Activated naive CD8-positive, alpha-beta T cell treated with anti-CD3 and anti-CD28 coated beads, Interleukin-2, amount 50 U/mL, for 24 hours (primary cell): ENCODE data around the gene WDR31.

Source experiments
- ATAC-seq: fragments of 150-1000 bp; cut with Tn5 transposase; one replicate; pipeline ENCODE4 v1.10.0; 2021
- DNase-seq: peaks from one replicate; pipeline ENCODE4 v3.0.0; 2021
- H3K27ac Mint-ChIP-seq: one replicate; pipeline ENCODE4 v1.8.0; 2021; ENCODE audit warnings: mild to moderate bottlenecking, mixed read lengths
- H3K27me3 Mint-ChIP-seq: one replicate; pipeline ENCODE4 v1.8.0; 2021; ENCODE audit warnings: mixed read lengths
- H3K36me3 Mint-ChIP-seq: one replicate; pipeline ENCODE4 v1.8.0; 2021; ENCODE audit warnings: low read depth, mixed read lengths
- H3K4me1 Mint-ChIP-seq: one replicate; pipeline ENCODE4 v1.8.0; 2021; ENCODE audit warnings: mixed read lengths
- H3K4me3 Mint-ChIP-seq: one replicate; pipeline ENCODE4 v1.8.0; 2021; ENCODE audit warnings: mild to moderate bottlenecking, moderate library complexity, mixed read lengths
- H3K9me3 Mint-ChIP-seq: one replicate; pipeline ENCODE4 v1.8.0; 2021; ENCODE audit warnings: mixed read lengths

WDR31 gene

GRCh38 chr9:113328045-113328782 is 11.9 kb downstream of the WDR31 start:
- Mint-ChIP-seq H3K36me3 (no peaks in the 10 kb centered on the region), H3K27me3 (no peaks in the 10 kb centered on the region), H3K4me1 (no peaks in the 10 kb centered on the region), H3K27ac (no peak overlapping the region), H3K9me3 (no peaks in the 10 kb centered on the region), H3K4me3 (no peak overlapping the region)
- DNase-seq (no peak), ATAC-seq (no peak)

GRCh38 chr9:113326230-113326629 is 13.8 kb downstream of the WDR31 start:
- Mint-ChIP-seq H3K36me3 (no peaks in the 10 kb centered on the region), H3K9me3 (no peaks in the 10 kb centered on the region), H3K4me1 (no peaks in the 10 kb centered on the region), H3K27ac (no peak overlapping the region), H3K4me3 (no peak overlapping the region), H3K27me3 (no peaks in the 10 kb centered on the region)
- DNase-seq (no peak), ATAC-seq (no peak)

GRCh38 chr9:113322671-113323070 is 17.4 kb downstream of the WDR31 start:
- no peak for DNase-seq
- ATAC-seq, result no peak
- H3K36me3 Mint-ChIP-seq, result no peaks in the 10 kb centered on the region
- H3K27ac Mint-ChIP-seq, result no peak overlapping the region
- no peaks in the 10 kb centered on the region for H3K9me3 Mint-ChIP-seq
- H3K4me1 Mint-ChIP-seq, result no peaks in the 10 kb centered on the region
- H3K4me3 Mint-ChIP-seq, result no peak overlapping the region
- no peaks in the 10 kb centered on the region for H3K27me3 Mint-ChIP-seq

GRCh38 chr9:113320051-113320450 is 20.0 kb downstream of the WDR31 start:
- DNase-seq (no peak), ATAC-seq (no peak)
- H3K27ac Mint-ChIP-seq, result no peak overlapping the region
- no peaks in the 10 kb centered on the region for H3K27me3 Mint-ChIP-seq
- H3K4me1 Mint-ChIP-seq, result no peaks in the 10 kb centered on the region
- no peaks in the 10 kb centered on the region for H3K9me3 Mint-ChIP-seq
- no peak overlapping the region for H3K4me3 Mint-ChIP-seq
- H3K36me3 Mint-ChIP-seq, result no peaks in the 10 kb centered on the region

- H3K4me3 Mint-ChIP-seq, result no peak overlapping the region
- H3K36me3 Mint-ChIP-seq, result no peaks in the 10 kb centered on the region
- DNase-seq (no peak), ATAC-seq (no peak)
- no peaks in the 10 kb centered on the region for H3K4me1 Mint-ChIP-seq
- no peak overlapping the region for H3K27ac Mint-ChIP-seq
- no peaks in the 10 kb centered on the region for H3K9me3 Mint-ChIP-seq
- H3K27me3 Mint-ChIP-seq, result no peaks in the 10 kb centered on the region
Observed at GRCh38 chr9:113319054-113319453, 21.0 kb downstream of the WDR31 start.

- Mint-ChIP-seq H3K27ac (no peak overlapping the region), H3K27me3 (no peaks in the 10 kb centered on the region), H3K4me1 (no peaks in the 10 kb centered on the region), H3K4me3 (no peak overlapping the region), H3K9me3 (no peaks in the 10 kb centered on the region), H3K36me3 (no peaks in the 10 kb centered on the region)
- no peak for DNase-seq
- ATAC-seq, result no peak
Observed at GRCh38 chr9:113317777-113318176, 22.3 kb downstream of the WDR31 start.

GRCh38 chr9:113316030-113316429 is 24.0 kb downstream of the WDR31 start:
- ATAC-seq (no peak), DNase-seq (no peak)
- H3K4me1 Mint-ChIP-seq, result no peaks in the 10 kb centered on the region

GRCh38 chr9:113315231-113315630 is 24.8 kb downstream of the WDR31 start:
- no peaks in the 10 kb centered on the region for H3K36me3 Mint-ChIP-seq
- H3K9me3 Mint-ChIP-seq, result no peaks in the 10 kb centered on the region
- no peak overlapping the region for H3K4me3 Mint-ChIP-seq
- DNase-seq (no peak), ATAC-seq (no peak)
- no peaks in the 10 kb centered on the region for H3K27me3 Mint-ChIP-seq
- no peaks in the 10 kb centered on the region for H3K4me1 Mint-ChIP-seq
- H3K27ac Mint-ChIP-seq, result peak overlapping the region; percentile 6

More at GRCh38 chr9:113316030-113316429, 24.0 kb downstream of the WDR31 start:
- no peaks in the 10 kb centered on the region for H3K9me3 Mint-ChIP-seq
- no peaks in the 10 kb centered on the region for H3K27me3 Mint-ChIP-seq
- H3K4me3 Mint-ChIP-seq, result no peak overlapping the region
- no peak overlapping the region for H3K27ac Mint-ChIP-seq
- H3K36me3 Mint-ChIP-seq, result no peaks in the 10 kb centered on the region

GRCh38 chr9:113313261-113313660 is 26.8 kb downstream of the WDR31 start:
- ATAC-seq, result no peak

GRCh38 chr9:113311961-113312360 is 28.1 kb downstream of the WDR31 start:
- DNase-seq, result no peak
- Mint-ChIP-seq H3K27ac (no peak overlapping the region), H3K4me3 (no peak overlapping the region), H3K27me3 (no peaks in the 10 kb centered on the region), H3K4me1 (no peaks in the 10 kb centered on the region), H3K9me3 (no peaks in the 10 kb centered on the region), H3K36me3 (no peaks in the 10 kb centered on the region)
- ATAC-seq, result no peak

More at GRCh38 chr9:113313261-113313660, 26.8 kb downstream of the WDR31 start:
- H3K27me3 Mint-ChIP-seq, result no peaks in the 10 kb centered on the region
- no peak overlapping the region for H3K4me3 Mint-ChIP-seq
- H3K36me3 Mint-ChIP-seq, result no peaks in the 10 kb centered on the region
- H3K27ac Mint-ChIP-seq, result no peak overlapping the region
- DNase-seq, result no peak
- no peaks in the 10 kb centered on the region for H3K9me3 Mint-ChIP-seq
- no peaks in the 10 kb centered on the region for H3K4me1 Mint-ChIP-seq

GRCh38 chr9:113310538-113310937 is 29.5 kb downstream of the WDR31 start:
- ATAC-seq (no peak), DNase-seq (no peak)
- H3K9me3 Mint-ChIP-seq, result no peaks in the 10 kb centered on the region
- no peaks in the 10 kb centered on the region for H3K36me3 Mint-ChIP-seq
- H3K4me1 Mint-ChIP-seq, result no peaks in the 10 kb centered on the region
- no peak overlapping the region for H3K27ac Mint-ChIP-seq
- no peak overlapping the region for H3K4me3 Mint-ChIP-seq
- no peaks in the 10 kb centered on the region for H3K27me3 Mint-ChIP-seq

- Mint-ChIP-seq H3K9me3 (no peaks in the 10 kb centered on the region), H3K4me1 (no peaks in the 10 kb centered on the region), H3K4me3 (no peak overlapping the region), H3K27ac (no peak overlapping the region), H3K27me3 (no peaks in the 10 kb centered on the region), H3K36me3 (no peaks in the 10 kb centered on the region)
- ATAC-seq (no peak), DNase-seq (peak; percentile 15)
Observed at GRCh38 chr9:113309204-113309813, 30.8 kb downstream of the WDR31 start.

GRCh38 chr9:113307396-113307975 is 32.6 kb downstream of the WDR31 start:
- no peaks in the 10 kb centered on the region for H3K36me3 Mint-ChIP-seq
- H3K4me1 Mint-ChIP-seq, result no peaks in the 10 kb centered on the region
- ATAC-seq, result no peak
- H3K27ac Mint-ChIP-seq, result no peak overlapping the region
- H3K27me3 Mint-ChIP-seq, result no peaks in the 10 kb centered on the region
- H3K9me3 Mint-ChIP-seq, result no peaks in the 10 kb centered on the region
- H3K4me3 Mint-ChIP-seq, result no peak overlapping the region
- no peak for DNase-seq

GRCh38 chr9:113306566-113306965 is 33.5 kb downstream of the WDR31 start:
- H3K27ac Mint-ChIP-seq, result no peak overlapping the region

GRCh38 chr9:113302792-113303418 is 37.2 kb downstream of the WDR31 start, which contains the start of gene RNF183:
Gene RNF183 (minus strand): TSS chr9:113303376. CDS start chr9:113298184, 5,192 bp downstream.
- DNase-seq (no peak), ATAC-seq (no peak)
- no peak within 1 kb of the TSS for H3K27ac Mint-ChIP-seq
- no peaks in the 10 kb centered on the region for H3K27me3 Mint-ChIP-seq
- H3K4me3 Mint-ChIP-seq, result no peak within 1 kb of the TSS
- H3K36me3 Mint-ChIP-seq, result no peaks in the 10 kb centered on the region
- no peaks in the 10 kb centered on the region for H3K4me1 Mint-ChIP-seq
- no peaks in the 10 kb centered on the region for H3K9me3 Mint-ChIP-seq

More at GRCh38 chr9:113306566-113306965, 33.5 kb downstream of the WDR31 start:
- DNase-seq (no peak), ATAC-seq (no peak)
- no peaks in the 10 kb centered on the region for H3K27me3 Mint-ChIP-seq
- no peaks in the 10 kb centered on the region for H3K36me3 Mint-ChIP-seq
- no peak overlapping the region for H3K4me3 Mint-ChIP-seq
- H3K9me3 Mint-ChIP-seq, result no peaks in the 10 kb centered on the region
- H3K4me1 Mint-ChIP-seq, result no peaks in the 10 kb centered on the region
